Ascending aorta (tissue), 2 donors: ENCODE results near the gene GRIA4. TPM values are rescaled to one million over a fixed set of nuclear protein-coding genes. Genes with fewer than 3 reads are reported as not detected.

Experiments used
- DNase-seq, 2 donors: peaks; one replicate each; pipeline ENCODE4 v3.0.0-alpha.2; 2019; ENCODE audit warnings: low spot score in 2 of 2
- H3K27ac ChIP-seq, 2 donors: fragments of 200-600 bp; sonication (generic); one replicate each; pipeline ENCODE4 v1.5.1; 2016 to 2017; ENCODE audit warnings: mild to moderate bottlenecking in 1 of 2
- H3K27me3 ChIP-seq: fragments of 200-600 bp; sonication (generic); one replicate; pipeline ENCODE4 v1.5.1; 2017
- H3K36me3 ChIP-seq, 2 donors: fragments of 200-600 bp; sonication (generic); one replicate each; pipeline ENCODE4 v1.5.1; 2016
- H3K4me1 ChIP-seq, 2 donors: fragments of 200-600 bp; sonication (generic); one replicate each; pipeline ENCODE4 v1.5.1; 2016 to 2017; ENCODE audit warnings: mild to moderate bottlenecking in 1 of 2
- H3K4me3 ChIP-seq, 2 donors: fragments of 200-600 bp; sonication (generic); one replicate each; pipeline ENCODE4 v1.5.1; 2016 to 2017; ENCODE audit warnings: mild to moderate bottlenecking in 1 of 2
- H3K9me3 ChIP-seq, 2 donors: fragments of 200-600 bp; sonication (generic); one replicate each; pipeline ENCODE4 v1.5.1; 2016
- intact Hi-C: fragments of 100-400 bp; cut with DNase I; formaldehyde crosslinking; loops from one replicate; pipeline ENCODE4 v1.15.1; 2023
- total RNA-seq: library from RNA; depleted of rRNA; stranded (reverse); fragments of >200 nt; gene quantifications from one replicate; pipeline ENCODE4 v1.1.0, GENCODE V29; 2016
- TF ChIP-seq, protein P1 (sequence below), 3 experiments: fragments of 200-600 bp in 2 of 3; fragments of 450-650 bp in 1 of 3; sonication (generic) in 2 of 3; IDR thresholded peaks; one replicate each; pipeline ENCODE4 v1.5.1; 2016 to 2019; ENCODE audit warnings: antibody characterized with exemption in 3 of 3, mild to moderate bottlenecking in 1 of 3, moderate library complexity in 1 of 3

The GRIA4 gene
- not detected for total RNA-seq

DNA sequence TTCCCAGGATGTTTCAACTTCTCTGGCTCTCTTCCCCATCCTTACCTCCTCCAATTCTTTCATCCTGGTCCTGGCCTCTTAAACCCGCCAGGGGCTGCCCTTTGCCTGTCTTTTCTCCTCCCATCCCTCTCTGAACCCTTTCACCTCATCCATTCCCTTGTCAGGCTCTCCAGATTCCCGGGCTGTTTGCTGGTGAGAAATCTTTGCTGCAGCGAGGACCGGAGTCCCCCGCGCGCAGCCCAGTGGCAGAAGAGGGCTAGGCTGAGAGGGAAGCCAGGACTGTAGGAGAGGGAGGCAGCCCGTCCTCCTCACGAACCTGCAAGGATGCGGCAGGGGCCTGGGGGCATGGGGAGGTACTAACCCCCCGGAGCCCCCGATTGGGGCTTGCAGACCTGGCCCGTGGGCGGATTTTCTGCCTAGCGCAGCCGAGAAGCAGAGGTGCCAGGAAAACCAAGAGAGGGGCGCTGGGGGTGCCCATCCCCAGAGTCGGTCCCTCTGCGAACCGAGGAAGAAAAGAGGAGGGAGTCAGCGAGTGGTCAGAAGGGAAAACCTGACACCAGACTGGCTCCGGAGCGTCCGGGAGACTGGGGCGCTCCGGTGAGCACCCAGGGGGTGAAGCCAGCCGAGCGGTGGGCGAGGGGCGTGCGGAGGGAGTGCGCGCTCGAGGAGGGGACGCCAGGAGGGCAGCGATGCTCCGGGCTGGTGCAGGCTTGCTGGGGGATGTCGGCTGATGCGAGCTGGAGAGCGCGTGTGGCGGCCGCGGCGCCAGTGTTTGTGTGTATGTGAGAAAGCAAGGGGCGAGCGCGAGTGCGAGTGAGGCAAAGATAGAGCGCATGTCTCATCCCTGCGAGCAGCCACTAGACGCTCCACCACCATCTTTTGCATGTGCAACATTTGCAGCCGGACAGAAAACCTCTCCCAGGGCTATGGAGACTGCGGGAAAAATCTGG is at the start of gene GRIA4:
GRIA4 (plus strand) TSS at position 242 of the 950 bp plus-strand sequence. CDS start 925 bp downstream, outside the sequence.
- Histone ChIP-seq H3K27ac (peak within 1 kb of the TSS in 1 of 2 donors; percentile 64), H3K36me3 (no peaks in the 10 kb centered on the region), H3K4me3 (peak within 1 kb of the TSS; percentile 55 to 58), H3K4me1 (peaks cover 0 to 5% of the 10 kb centered on the region in 2 donors), H3K27me3 (no peaks in the 10 kb centered on the region), H3K9me3 (no peaks in the 10 kb centered on the region)
- TF ChIP-seq, protein P1, sequence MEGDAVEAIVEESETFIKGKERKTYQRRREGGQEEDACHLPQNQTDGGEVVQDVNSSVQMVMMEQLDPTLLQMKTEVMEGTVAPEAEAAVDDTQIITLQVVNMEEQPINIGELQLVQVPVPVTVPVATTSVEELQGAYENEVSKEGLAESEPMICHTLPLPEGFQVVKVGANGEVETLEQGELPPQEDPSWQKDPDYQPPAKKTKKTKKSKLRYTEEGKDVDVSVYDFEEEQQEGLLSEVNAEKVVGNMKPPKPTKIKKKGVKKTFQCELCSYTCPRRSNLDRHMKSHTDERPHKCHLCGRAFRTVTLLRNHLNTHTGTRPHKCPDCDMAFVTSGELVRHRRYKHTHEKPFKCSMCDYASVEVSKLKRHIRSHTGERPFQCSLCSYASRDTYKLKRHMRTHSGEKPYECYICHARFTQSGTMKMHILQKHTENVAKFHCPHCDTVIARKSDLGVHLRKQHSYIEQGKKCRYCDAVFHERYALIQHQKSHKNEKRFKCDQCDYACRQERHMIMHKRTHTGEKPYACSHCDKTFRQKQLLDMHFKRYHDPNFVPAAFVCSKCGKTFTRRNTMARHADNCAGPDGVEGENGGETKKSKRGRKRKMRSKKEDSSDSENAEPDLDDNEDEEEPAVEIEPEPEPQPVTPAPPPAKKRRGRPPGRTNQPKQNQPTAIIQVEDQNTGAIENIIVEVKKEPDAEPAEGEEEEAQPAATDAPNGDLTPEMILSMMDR (IDR thresholded peaks at IDR 0.05), result no peak
- DNase-seq, result peak; percentile 8 to 64
- intact Hi-C loops, result no loop called here

DNA sequence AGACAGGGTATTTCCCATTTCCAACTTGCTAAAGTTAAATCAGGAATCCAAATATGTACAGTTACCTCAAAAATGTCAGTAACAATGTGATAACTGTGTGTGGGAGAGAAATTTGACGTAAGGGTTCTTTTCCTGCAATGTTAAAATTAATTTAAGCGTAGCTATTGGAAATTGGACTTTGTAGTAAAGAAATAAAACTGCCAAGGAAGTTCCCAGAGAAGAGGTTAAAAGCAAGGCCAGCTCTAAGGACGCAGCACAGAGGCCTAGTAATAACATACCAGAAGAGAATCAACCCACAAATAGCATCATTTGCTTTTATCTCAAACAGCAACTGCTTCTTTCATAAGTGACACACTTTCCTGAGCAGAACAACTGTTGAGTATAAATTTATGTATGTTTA is 36.8 kb upstream of the GRIA4 start:
- TF ChIP-seq, protein P1 (IDR thresholded peaks at IDR 0.05), result no peak
- intact Hi-C loops, result no loop called here

DNA sequence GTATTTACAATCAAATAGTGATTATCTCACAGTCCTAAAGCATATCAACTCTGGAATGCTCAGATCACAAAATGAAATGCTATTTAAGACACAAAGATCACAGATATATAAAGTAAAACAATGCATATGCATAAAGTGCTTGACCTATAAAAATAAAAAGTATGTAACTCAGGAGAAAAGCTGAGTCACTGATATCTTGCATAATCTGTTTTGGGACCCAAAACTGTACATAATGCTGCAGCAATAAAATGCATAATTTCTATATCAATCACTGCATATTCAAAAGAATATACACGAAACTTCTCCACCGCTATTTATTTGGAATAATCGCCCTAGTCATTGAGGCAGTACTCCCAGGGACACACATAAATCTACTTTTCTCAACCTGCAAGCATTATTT is 34.9 kb upstream of the GRIA4 start:
- TF ChIP-seq, protein P1 (IDR thresholded peaks at IDR 0.05), result no peak

More for the DNA sequence above, 36.8 kb upstream of the GRIA4 start:
- Histone ChIP-seq H3K4me1 (no peaks in the 10 kb centered on the region), H3K36me3 (no peaks in the 10 kb centered on the region), H3K9me3 (no peaks in the 10 kb centered on the region), H3K27ac (no peak overlapping the region), H3K27me3 (no peaks in the 10 kb centered on the region), H3K4me3 (no peak overlapping the region)
- no peak for DNase-seq

DNA sequence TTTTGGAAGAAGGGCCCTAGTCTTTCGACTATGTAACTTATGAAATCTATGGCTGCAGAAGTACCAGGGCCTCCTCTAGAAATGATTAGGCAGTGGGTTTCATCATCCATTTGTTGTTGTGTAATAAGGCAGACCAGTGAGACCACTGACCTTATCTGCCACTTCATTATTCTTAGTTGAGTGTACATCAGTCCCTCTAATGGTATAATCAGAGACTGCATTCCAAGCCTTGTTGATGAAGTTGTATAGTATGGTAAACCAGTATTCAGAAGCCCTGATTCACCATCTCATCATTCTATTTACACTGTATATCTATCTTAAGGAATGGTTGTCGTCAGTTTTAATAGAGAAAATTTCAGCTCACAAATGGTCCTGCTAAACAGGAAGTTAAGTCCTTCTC is 32.2 kb upstream of the GRIA4 start:
- TF ChIP-seq, protein P1 (IDR thresholded peaks at IDR 0.05), result no peak
- intact Hi-C loops, result no loop called here
- Histone ChIP-seq H3K4me3 (no peak overlapping the region), H3K36me3 (no peaks in the 10 kb centered on the region), H3K27me3 (no peaks in the 10 kb centered on the region), H3K27ac (no peak overlapping the region), H3K4me1 (no peaks in the 10 kb centered on the region), H3K9me3 (no peaks in the 10 kb centered on the region)
- no peak for DNase-seq

More for the DNA sequence above, 34.9 kb upstream of the GRIA4 start:
- intact Hi-C loops, result no loop called here
- Histone ChIP-seq H3K27ac (no peak overlapping the region), H3K27me3 (no peaks in the 10 kb centered on the region), H3K9me3 (no peaks in the 10 kb centered on the region), H3K36me3 (no peaks in the 10 kb centered on the region), H3K4me3 (no peak overlapping the region), H3K4me1 (no peaks in the 10 kb centered on the region)
- no peak for DNase-seq

DNA sequence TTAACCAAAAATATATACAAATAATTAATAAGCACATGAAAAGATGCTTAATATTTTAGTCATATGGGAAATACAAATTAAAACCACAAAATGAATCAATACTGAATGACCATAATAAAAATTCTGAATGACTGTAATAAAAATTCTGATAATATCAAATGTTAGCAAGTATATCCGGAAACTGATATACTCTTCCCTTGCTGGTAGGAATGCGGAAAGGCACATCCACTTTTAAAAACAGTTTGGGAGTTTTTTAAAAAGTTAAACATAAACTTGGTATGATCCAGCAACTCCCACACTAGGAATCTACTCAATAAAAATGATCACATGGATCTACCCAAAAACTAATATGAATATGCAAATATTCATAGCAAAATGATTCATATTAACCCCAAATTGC is 30.8 kb upstream of the GRIA4 start:
- Histone ChIP-seq H3K27ac (no peak overlapping the region), H3K4me3 (no peak overlapping the region), H3K4me1 (no peaks in the 10 kb centered on the region), H3K36me3 (no peaks in the 10 kb centered on the region), H3K27me3 (no peaks in the 10 kb centered on the region), H3K9me3 (no peaks in the 10 kb centered on the region)
- no peak for DNase-seq
- TF ChIP-seq, protein P1 (IDR thresholded peaks at IDR 0.05), result no peak
- intact Hi-C loops, result no loop called here
